Liver (tissue), 9 donors: ENCODE measurements around the gene GLRX. TPM values are rescaled to one million over a fixed set of nuclear protein-coding genes. Genes with fewer than 3 reads are reported as not detected.

Experiments
- DNase-seq: peaks from one replicate; pipeline ENCODE4 v3.0.0-alpha.2; 2017; ENCODE audit warnings: low spot score
- H3K27ac ChIP-seq, 2 donors: one replicate each; pipeline ENCODE4 v1.7.0; 2013; ENCODE audit warnings: inconsistent platforms in 2 of 2, low read length in 2 of 2, control low read depth in 1 of 2, low read depth in 1 of 2, mild to moderate bottlenecking in 1 of 2
- H3K27me3 ChIP-seq, 4 donors: one replicate each; pipeline versions ENCODE4 v1.6.1 to v1.7.0; 2013; ENCODE audit warnings: low read length in 3 of 4, inconsistent platforms in 1 of 4, mild to moderate bottlenecking in 1 of 4, moderate library complexity in 1 of 4; ENCODE audit not compliant: control insufficient read depth in 4 of 4, insufficient read depth in 4 of 4
- H3K36me3 ChIP-seq, 4 donors: one replicate each; pipeline versions ENCODE4 v1.6.1 to v1.7.0; 2013; ENCODE audit warnings: low read length in 3 of 4, mild to moderate bottlenecking in 3 of 4, low read depth in 1 of 4, moderate library complexity in 1 of 4; ENCODE audit not compliant: control insufficient read depth in 4 of 4, insufficient read depth in 3 of 4
- H3K4me1 ChIP-seq, 4 donors: one replicate each; pipeline versions ENCODE4 v1.6.1 to v1.7.0; 2013; ENCODE audit warnings: low read length in 3 of 4, mild to moderate bottlenecking in 3 of 4, moderate library complexity in 1 of 4; ENCODE audit not compliant: control insufficient read depth in 4 of 4, insufficient read depth in 4 of 4
- H3K4me3 ChIP-seq, 3 donors: one replicate each; pipeline versions ENCODE4 v1.6.1 to v1.7.0; 2013; ENCODE audit warnings: low read length in 3 of 3, control low read depth in 1 of 3, low read depth in 1 of 3, mild to moderate bottlenecking in 1 of 3
- H3K9ac ChIP-seq, 2 donors: one replicate each; pipeline ENCODE4 v1.7.0; 2013; ENCODE audit warnings: low read length in 2 of 2, mild to moderate bottlenecking in 2 of 2, moderate library complexity in 2 of 2, control low read depth in 1 of 2, low read depth in 1 of 2
- H3K9me3 ChIP-seq, 4 donors: one replicate each; pipeline versions ENCODE4 v1.6.1 to v1.7.0; 2013; ENCODE audit warnings: low read length in 3 of 4; ENCODE audit not compliant: control insufficient read depth in 4 of 4
- EGR1 ChIP-seq, 2 donors: IDR thresholded peaks; 2 replicates each; pipeline ENCODE4 v1.6.1; 2016 to 2018; ENCODE audit warnings: antibody characterized with exemption in 2 of 2, low read depth in 2 of 2
- FOXA1 ChIP-seq: IDR thresholded peaks from 2 replicates; pipeline ENCODE4 v1.6.1; 2016; ENCODE audit warnings: antibody characterized with exemption
- FOXA2 ChIP-seq: IDR thresholded peaks from 2 replicates; pipeline ENCODE4 v1.6.1; 2016; ENCODE audit warnings: antibody characterized with exemption
- GABPA ChIP-seq, 2 donors: IDR thresholded peaks in 1 of 2; conservative IDR thresholded peaks in 1 of 2; 2 replicates each; pipeline ENCODE4 v1.6.1; 2016; ENCODE audit warnings: antibody characterized with exemption in 2 of 2, mild to moderate bottlenecking in 1 of 2, moderate library complexity in 1 of 2
- HNF4A ChIP-seq, 2 donors: conservative IDR thresholded peaks; 2 replicates each; pipeline ENCODE4 v1.6.1; 2016; ENCODE audit warnings: antibody characterized with exemption in 2 of 2, mild to moderate bottlenecking in 2 of 2
- HNF4G ChIP-seq: IDR thresholded peaks from 2 replicates; pipeline ENCODE4 v1.6.1; 2016; ENCODE audit warnings: antibody characterized with exemption
- JUND ChIP-seq, 2 donors: IDR thresholded peaks; 2 replicates each; pipeline ENCODE4 v1.6.1; 2016; ENCODE audit warnings: antibody characterized with exemption in 2 of 2
- NR2F2 ChIP-seq: IDR thresholded peaks from 2 replicates; pipeline ENCODE4 v1.6.1; 2016; ENCODE audit warnings: antibody characterized with exemption
- RAD21 ChIP-seq, 2 donors: IDR thresholded peaks; 2 replicates each; pipeline ENCODE4 v1.6.1; 2016; ENCODE audit warnings: antibody characterized with exemption in 2 of 2, mild to moderate bottlenecking in 2 of 2
- RXRA ChIP-seq, 2 donors: IDR thresholded peaks; 2 replicates each; pipeline ENCODE4 v1.6.1; 2017 to 2018; ENCODE audit warnings: antibody characterized with exemption in 2 of 2, mild to moderate bottlenecking in 1 of 2
- SP1 ChIP-seq: IDR thresholded peaks from 2 replicates; pipeline ENCODE4 v1.6.1; 2018; ENCODE audit warnings: antibody characterized with exemption, mild to moderate bottlenecking
- TAF1 ChIP-seq: conservative IDR thresholded peaks from 2 replicates; pipeline ENCODE4 v1.6.1; 2016; ENCODE audit warnings: antibody characterized with exemption, mild to moderate bottlenecking
- YY1 ChIP-seq: IDR thresholded peaks from 2 replicates; pipeline ENCODE4 v1.6.1; 2016; ENCODE audit warnings: antibody characterized with exemption, mild to moderate bottlenecking
- WGBS: extraction: QIAGEN DNeasy Blood & Tissue Kit; methylation state at CpG from one replicate; pipeline ENCODE4 v1.1.7; 2013; 5-methylcytosine and 5-hydroxymethylcytosine counted together
- polyA plus RNA-seq, 2 donors: library from polyadenylated mRNA; stranded (reverse) in 1 of 2; unstranded in 1 of 2; fragments of 200-250 nt in 1 of 2; fragments of >200 nt in 1 of 2; fragmentation: Nextera tagmentation in 1 of 2; extraction: Ambion mirVana in 1 of 2; gene quantifications; one replicate each; pipeline versions ENCODE4 v1.2.1 to v1.2.3, GENCODE V29; 2013 to 2015
- total RNA-seq, 2 donors: library from RNA; depleted of rRNA; stranded (reverse); fragments of >200 nt; gene quantifications; one replicate each; pipeline ENCODE4 v1.2.3, GENCODE V29; 2014
- TF ChIP-seq, protein P1 (sequence below): IDR thresholded peaks from 2 replicates; pipeline ENCODE4 v1.6.1; 2016; ENCODE audit warnings: antibody characterized with exemption
- TF ChIP-seq, protein P2 (sequence below): fragments of 150-350 bp; IDR thresholded peaks from 2 replicates; pipeline ENCODE4 v1.5.1; 2017; ENCODE audit warnings: improper control_type of control experiment, low read depth, low read length; ENCODE audit not compliant: missing input control
- TF ChIP-seq, protein P3 (sequence below): IDR thresholded peaks from 2 replicates; pipeline ENCODE4 v1.6.1; 2016; ENCODE audit warnings: antibody characterized with exemption, mild to moderate bottlenecking
- TF ChIP-seq, protein P4 (sequence below): IDR thresholded peaks from 2 replicates; pipeline ENCODE4 v1.6.1; 2016; ENCODE audit warnings: antibody characterized with exemption
- TF ChIP-seq, protein P5 (sequence below): IDR thresholded peaks from 2 replicates; pipeline ENCODE4 v1.6.1; 2016; ENCODE audit warnings: antibody characterized with exemption
- donor health status: healthy.
- donor health status: healthy.
- donor health status: healthy.
- donor health status: healthy.
- donor health status: healthy.

The GLRX gene
- total and polyA plus RNA-seq, 4 donors: 48.2 to 187 (median 107) TPM

DNA sequence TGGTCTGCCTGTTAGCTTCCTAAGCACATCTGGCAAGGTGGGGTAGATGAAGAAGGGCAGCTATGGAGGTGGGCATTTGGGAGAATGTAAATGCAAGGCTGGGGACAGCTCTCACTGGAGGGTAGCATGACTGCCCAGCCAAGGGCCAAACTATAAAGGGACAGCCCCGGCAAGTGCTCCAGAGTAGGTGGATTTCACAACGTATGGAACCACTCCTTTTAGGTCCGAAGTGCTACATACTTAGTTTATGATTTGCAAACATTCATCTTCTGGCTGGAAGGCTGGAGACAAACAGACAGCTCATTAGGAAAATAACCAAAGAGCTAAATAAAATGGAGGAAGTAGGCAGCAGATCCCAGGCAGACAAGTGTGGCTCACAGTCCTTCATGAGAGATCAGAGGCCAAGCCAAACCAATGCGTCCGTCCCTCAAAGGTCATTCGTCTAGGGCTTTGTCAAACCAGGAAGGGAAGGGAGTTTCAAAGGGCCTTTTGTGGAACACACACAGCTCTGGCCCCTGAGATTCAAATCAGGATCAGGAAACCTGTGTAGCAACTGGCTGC, 42.5 kb upstream of the GLRX start:
- H3K9me3 ChIP-seq: no peaks in the 10 kb centered on the region
- TF ChIP-seq, protein P1, sequence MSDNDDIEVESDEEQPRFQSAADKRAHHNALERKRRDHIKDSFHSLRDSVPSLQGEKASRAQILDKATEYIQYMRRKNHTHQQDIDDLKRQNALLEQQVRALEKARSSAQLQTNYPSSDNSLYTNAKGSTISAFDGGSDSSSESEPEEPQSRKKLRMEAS: no peak
- TF ChIP-seq HNF4A (conservative IDR thresholded peaks at IDR 0.05): peak; percentile 48 to 70
- peak; percentile 51 for TF ChIP-seq YY1
- TF ChIP-seq RAD21 (IDR thresholded peaks at IDR 0.05): peak in 1 of 2 donors; percentile 34
- peak; percentile 14 for TF ChIP-seq HNF4G
- TF ChIP-seq, protein P2, sequence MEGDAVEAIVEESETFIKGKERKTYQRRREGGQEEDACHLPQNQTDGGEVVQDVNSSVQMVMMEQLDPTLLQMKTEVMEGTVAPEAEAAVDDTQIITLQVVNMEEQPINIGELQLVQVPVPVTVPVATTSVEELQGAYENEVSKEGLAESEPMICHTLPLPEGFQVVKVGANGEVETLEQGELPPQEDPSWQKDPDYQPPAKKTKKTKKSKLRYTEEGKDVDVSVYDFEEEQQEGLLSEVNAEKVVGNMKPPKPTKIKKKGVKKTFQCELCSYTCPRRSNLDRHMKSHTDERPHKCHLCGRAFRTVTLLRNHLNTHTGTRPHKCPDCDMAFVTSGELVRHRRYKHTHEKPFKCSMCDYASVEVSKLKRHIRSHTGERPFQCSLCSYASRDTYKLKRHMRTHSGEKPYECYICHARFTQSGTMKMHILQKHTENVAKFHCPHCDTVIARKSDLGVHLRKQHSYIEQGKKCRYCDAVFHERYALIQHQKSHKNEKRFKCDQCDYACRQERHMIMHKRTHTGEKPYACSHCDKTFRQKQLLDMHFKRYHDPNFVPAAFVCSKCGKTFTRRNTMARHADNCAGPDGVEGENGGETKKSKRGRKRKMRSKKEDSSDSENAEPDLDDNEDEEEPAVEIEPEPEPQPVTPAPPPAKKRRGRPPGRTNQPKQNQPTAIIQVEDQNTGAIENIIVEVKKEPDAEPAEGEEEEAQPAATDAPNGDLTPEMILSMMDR: no peak
- TF ChIP-seq, protein P3, sequence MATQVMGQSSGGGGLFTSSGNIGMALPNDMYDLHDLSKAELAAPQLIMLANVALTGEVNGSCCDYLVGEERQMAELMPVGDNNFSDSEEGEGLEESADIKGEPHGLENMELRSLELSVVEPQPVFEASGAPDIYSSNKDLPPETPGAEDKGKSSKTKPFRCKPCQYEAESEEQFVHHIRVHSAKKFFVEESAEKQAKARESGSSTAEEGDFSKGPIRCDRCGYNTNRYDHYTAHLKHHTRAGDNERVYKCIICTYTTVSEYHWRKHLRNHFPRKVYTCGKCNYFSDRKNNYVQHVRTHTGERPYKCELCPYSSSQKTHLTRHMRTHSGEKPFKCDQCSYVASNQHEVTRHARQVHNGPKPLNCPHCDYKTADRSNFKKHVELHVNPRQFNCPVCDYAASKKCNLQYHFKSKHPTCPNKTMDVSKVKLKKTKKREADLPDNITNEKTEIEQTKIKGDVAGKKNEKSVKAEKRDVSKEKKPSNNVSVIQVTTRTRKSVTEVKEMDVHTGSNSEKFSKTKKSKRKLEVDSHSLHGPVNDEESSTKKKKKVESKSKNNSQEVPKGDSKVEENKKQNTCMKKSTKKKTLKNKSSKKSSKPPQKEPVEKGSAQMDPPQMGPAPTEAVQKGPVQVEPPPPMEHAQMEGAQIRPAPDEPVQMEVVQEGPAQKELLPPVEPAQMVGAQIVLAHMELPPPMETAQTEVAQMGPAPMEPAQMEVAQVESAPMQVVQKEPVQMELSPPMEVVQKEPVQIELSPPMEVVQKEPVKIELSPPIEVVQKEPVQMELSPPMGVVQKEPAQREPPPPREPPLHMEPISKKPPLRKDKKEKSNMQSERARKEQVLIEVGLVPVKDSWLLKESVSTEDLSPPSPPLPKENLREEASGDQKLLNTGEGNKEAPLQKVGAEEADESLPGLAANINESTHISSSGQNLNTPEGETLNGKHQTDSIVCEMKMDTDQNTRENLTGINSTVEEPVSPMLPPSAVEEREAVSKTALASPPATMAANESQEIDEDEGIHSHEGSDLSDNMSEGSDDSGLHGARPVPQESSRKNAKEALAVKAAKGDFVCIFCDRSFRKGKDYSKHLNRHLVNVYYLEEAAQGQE: no peak
- no peak for TF ChIP-seq TAF1
- no peak for TF ChIP-seq JUND (IDR thresholded peaks at IDR 0.05)
- TF ChIP-seq, protein P4, sequence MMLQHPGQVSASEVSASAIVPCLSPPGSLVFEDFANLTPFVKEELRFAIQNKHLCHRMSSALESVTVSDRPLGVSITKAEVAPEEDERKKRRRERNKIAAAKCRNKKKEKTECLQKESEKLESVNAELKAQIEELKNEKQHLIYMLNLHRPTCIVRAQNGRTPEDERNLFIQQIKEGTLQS: no peak
- peak; percentile 44 for TF ChIP-seq NR2F2
- TF ChIP-seq SP1: peak; percentile 45
- TF ChIP-seq, protein P5, sequence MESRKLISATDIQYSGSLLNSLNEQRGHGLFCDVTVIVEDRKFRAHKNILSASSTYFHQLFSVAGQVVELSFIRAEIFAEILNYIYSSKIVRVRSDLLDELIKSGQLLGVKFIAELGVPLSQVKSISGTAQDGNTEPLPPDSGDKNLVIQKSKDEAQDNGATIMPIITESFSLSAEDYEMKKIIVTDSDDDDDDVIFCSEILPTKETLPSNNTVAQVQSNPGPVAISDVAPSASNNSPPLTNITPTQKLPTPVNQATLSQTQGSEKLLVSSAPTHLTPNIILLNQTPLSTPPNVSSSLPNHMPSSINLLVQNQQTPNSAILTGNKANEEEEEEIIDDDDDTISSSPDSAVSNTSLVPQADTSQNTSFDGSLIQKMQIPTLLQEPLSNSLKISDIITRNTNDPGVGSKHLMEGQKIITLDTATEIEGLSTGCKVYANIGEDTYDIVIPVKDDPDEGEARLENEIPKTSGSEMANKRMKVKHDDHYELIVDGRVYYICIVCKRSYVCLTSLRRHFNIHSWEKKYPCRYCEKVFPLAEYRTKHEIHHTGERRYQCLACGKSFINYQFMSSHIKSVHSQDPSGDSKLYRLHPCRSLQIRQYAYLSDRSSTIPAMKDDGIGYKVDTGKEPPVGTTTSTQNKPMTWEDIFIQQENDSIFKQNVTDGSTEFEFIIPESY: no peak
- TF ChIP-seq RXRA (IDR thresholded peaks at IDR 0.05): peak in 1 of 2 donors; percentile 18
- H3K4me3 ChIP-seq: no peak overlapping the region
- H3K36me3 ChIP-seq: no peaks in the 10 kb centered on the region
- WGBS: 35% methylated on average over 6 of the region's 6 CpGs
- peaks cover 7 to 22% (median 9%) of the 10 kb centered on the region in 4 donors for H3K4me1 ChIP-seq
- H3K27ac ChIP-seq: no peak overlapping the region
- H3K9ac ChIP-seq: no peak overlapping the region
- DNase-seq: no peak
- no peaks in the 10 kb centered on the region for H3K27me3 ChIP-seq

DNA sequence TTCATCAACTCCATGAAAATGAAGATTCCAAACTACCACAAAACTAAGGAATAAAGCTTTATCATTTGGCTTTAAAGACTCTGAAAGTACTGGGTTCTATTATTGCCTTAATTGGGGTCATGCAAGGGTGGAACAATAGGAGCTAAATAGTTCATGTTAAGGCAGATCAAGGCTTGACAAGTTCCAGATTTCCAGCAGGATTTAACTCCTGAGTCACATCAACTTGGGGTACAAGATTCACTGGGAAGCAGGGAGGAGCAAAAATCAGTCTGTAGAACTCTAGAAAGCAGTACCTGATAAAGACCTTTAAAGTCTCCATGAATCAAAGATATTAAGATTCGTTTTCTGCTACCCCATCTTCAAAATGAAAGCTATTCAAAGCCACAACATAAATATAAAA, 41.9 kb upstream of the GLRX start:
- H3K27ac ChIP-seq: no peak overlapping the region
- H3K36me3 ChIP-seq: no peaks in the 10 kb centered on the region
- DNase-seq: no peak
- no peaks in the 10 kb centered on the region for H3K27me3 ChIP-seq
- 86% methylated on average over 1 of the region's 1 CpG for WGBS
- no peak overlapping the region for H3K9ac ChIP-seq
- H3K9me3 ChIP-seq: no peaks in the 10 kb centered on the region
- no peak overlapping the region for H3K4me3 ChIP-seq
- H3K4me1 ChIP-seq: peaks cover 7 to 22% (median 9%) of the 10 kb centered on the region in 4 donors
- TF ChIP-seq HNF4G (no peak), GABPA (IDR thresholded peaks at IDR 0.05 in 1 of 2, conservative IDR thresholded peaks at IDR 0.05 in 1 of 2) (no peak), YY1 (no peak), JUND (IDR thresholded peaks at IDR 0.05) (no peak), EGR1 (IDR thresholded peaks at IDR 0.05; ENCODE audit: low read depth in 2 of 2) (no peak), FOXA2 (no peak), FOXA1 (no peak), RXRA (IDR thresholded peaks at IDR 0.05) (no peak), NR2F2 (no peak), HNF4A (conservative IDR thresholded peaks at IDR 0.05) (no peak), SP1 (no peak), RAD21 (IDR thresholded peaks at IDR 0.05) (no peak), TAF1 (no peak)
- TF ChIP-seq, protein P2: no peak
- TF ChIP-seq, protein P4: no peak
- TF ChIP-seq, protein P1: no peak
